Fibroblast of lung (primary cell): Measurements from ENCODE around the gene GLMP. TPM values are rescaled to one million over a fixed set of nuclear protein-coding genes. Genes with fewer than 3 reads are reported as not detected.

Source experiments
- DNase-seq, 2 donors: peaks; one replicate each; pipeline versions ENCODE4 v3.0.0 to v3.0.0-alpha.2; 2010; ENCODE audit warnings: low read depth in 2 of 2
- H2AFZ ChIP-seq: 2 replicates; pipeline ENCODE4 v1.5.1; 2012; ENCODE audit warnings: low read length, control low read depth, inconsistent platforms
- H3K27ac ChIP-seq: 2 replicates; pipeline ENCODE4 v1.5.1; 2011; ENCODE audit warnings: low read length, control low read depth; ENCODE audit not compliant: insufficient read depth
- H3K27me3 ChIP-seq: 2 replicates; pipeline ENCODE4 v1.5.1; 2011; ENCODE audit warnings: mild to moderate bottlenecking, low read length; ENCODE audit not compliant: control insufficient read depth, insufficient read depth
- H3K36me3 ChIP-seq: 2 replicates; pipeline ENCODE4 v1.5.1; 2011; ENCODE audit warnings: low read length; ENCODE audit not compliant: control insufficient read depth, insufficient read depth
- H3K4me1 ChIP-seq: 2 replicates; pipeline ENCODE4 v1.5.1; 2011; ENCODE audit warnings: low read length; ENCODE audit not compliant: control insufficient read depth, insufficient read depth; ENCODE audit errors: extremely low read depth
- H3K4me2 ChIP-seq: 2 replicates; pipeline ENCODE4 v1.5.1; 2011; ENCODE audit warnings: low read length, control low read depth; ENCODE audit not compliant: insufficient read depth; ENCODE audit errors: extremely low read depth
- H3K4me3 ChIP-seq, 4 experiments: fragments of 200-600 bp in 1 of 4; sonication (generic) in 1 of 4; replicated peaks in 1 of 4; 2 replicates each; pipeline ENCODE4 v1.5.1; 2011 to 2016; ENCODE audit warnings: low read length in 4 of 4, low read depth in 3 of 4, mild to moderate bottlenecking in 3 of 4, control low read depth in 2 of 4, inconsistent platforms in 1 of 4, mixed read lengths in 1 of 4; ENCODE audit not compliant: insufficient read depth in 1 of 4; ENCODE audit errors: control extremely low read depth in 1 of 4
- H3K79me2 ChIP-seq: 2 replicates; pipeline ENCODE4 v1.5.1; 2012; ENCODE audit warnings: mild to moderate bottlenecking, low read length, inconsistent platforms; ENCODE audit not compliant: control insufficient read depth, insufficient read depth
- H3K9ac ChIP-seq: 2 replicates; pipeline ENCODE4 v1.5.1; 2011; ENCODE audit warnings: mild to moderate bottlenecking, low read length, control low read depth; ENCODE audit not compliant: insufficient read depth
- H3K9me3 ChIP-seq: 2 replicates; pipeline ENCODE4 v1.5.1; 2012; ENCODE audit warnings: low read depth, low read length; ENCODE audit not compliant: control insufficient read depth, insufficient read depth
- H4K20me1 ChIP-seq: 2 replicates; pipeline ENCODE4 v1.5.1; 2011; ENCODE audit warnings: low read length; ENCODE audit not compliant: control insufficient read depth, insufficient read depth; ENCODE audit errors: extremely low read depth
- CTCF ChIP-seq, 2 donors: IDR thresholded peaks in 1 of 2; conservative IDR thresholded peaks in 1 of 2; 1 replicate in 1 of 2; 2 replicates in 1 of 2; pipeline ENCODE4 v1.5.1; 2011 to 2012; ENCODE audit warnings: low read length in 2 of 2, control low read depth in 1 of 2, inconsistent platforms in 1 of 2, low read depth in 1 of 2, mild to moderate bottlenecking in 1 of 2
- EZH2 ChIP-seq: IDR thresholded peaks from 2 replicates; pipeline ENCODE4 v1.5.1; 2012; ENCODE audit warnings: low read length, control low read depth, mild to moderate bottlenecking; ENCODE audit errors: missing control alignments
- polyA plus RNA-seq, 2 donors: library from polyadenylated mRNA; depleted of rRNA in 1 of 2; stranded (reverse) in 1 of 2; unstranded in 1 of 2; fragments of >200 nt; gene quantifications; 2 replicates each; pipeline ENCODE4 v1.2.1, GENCODE V29; 2011 to 2012; ENCODE audit warnings: missing spikeins in 1 of 2
- total RNA-seq: library from RNA; depleted of rRNA; stranded (reverse); fragments of >200 nt; gene quantifications from 2 replicates; pipeline ENCODE4 v1.2.1, GENCODE V29; 2014

Gene GLMP
- total and polyA plus RNA-seq, 2 donors (not counting 1 experiment from before 2014, with no cell fraction given): 40.4 to 93.5 TPM

DNA sequence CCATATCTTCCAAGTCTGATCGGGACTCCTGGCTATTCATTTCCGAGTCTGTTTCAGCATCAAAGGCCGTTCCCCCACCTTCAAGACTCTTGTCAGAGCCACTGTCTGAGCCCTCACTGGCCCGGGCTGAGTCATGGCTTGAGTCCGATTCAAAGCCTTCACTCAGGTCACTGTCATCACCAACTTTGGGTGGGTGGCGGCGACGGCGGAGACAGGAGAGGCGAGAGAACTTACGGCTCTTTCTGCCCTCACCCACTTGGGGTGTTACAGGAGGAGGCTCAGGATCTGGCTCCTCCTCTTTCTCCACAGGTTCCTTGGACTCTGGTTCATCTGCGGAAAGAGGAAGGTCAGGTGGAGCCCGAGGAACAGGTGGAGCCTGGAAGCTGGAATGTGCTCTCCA, 29.4 kb downstream of the GLMP start:
- no peak for DNase-seq
- H3K36me3 ChIP-seq: peaks cover 36% of the 10 kb centered on the region
- no peaks in the 10 kb centered on the region for H3K9me3 ChIP-seq
- TF ChIP-seq EZH2 (no peak), CTCF (conservative IDR thresholded peaks at IDR 0.05 in 1 of 2, IDR thresholded peaks at IDR 0.05 in 1 of 2; ENCODE audit: low read depth in 1 of 2, low read length in 2 of 2) (no peak)
- H3K4me2 ChIP-seq: no peak overlapping the region
- no peaks in the 10 kb centered on the region for H3K79me2 ChIP-seq
- H3K9ac ChIP-seq: no peak overlapping the region
- H3K4me3 ChIP-seq: no peak overlapping the region
- H3K27me3 ChIP-seq: no peaks in the 10 kb centered on the region
- H4K20me1 ChIP-seq: peaks cover 2% of the 10 kb centered on the region
- H2AFZ ChIP-seq: no peak overlapping the region
- peaks cover 11% of the 10 kb centered on the region for H3K4me1 ChIP-seq
- H3K27ac ChIP-seq: no peak overlapping the region

- no peak overlapping the region for H2AFZ ChIP-seq
- H4K20me1 ChIP-seq: peaks cover 2% of the 10 kb centered on the region
- H3K9me3 ChIP-seq: no peaks in the 10 kb centered on the region
- TF ChIP-seq CTCF (conservative IDR thresholded peaks at IDR 0.05 in 1 of 2, IDR thresholded peaks at IDR 0.05 in 1 of 2; ENCODE audit: low read depth in 1 of 2, low read length in 2 of 2) (no peak), EZH2 (no peak)
- no peak overlapping the region for H3K4me3 ChIP-seq
- no peaks in the 10 kb centered on the region for H3K27me3 ChIP-seq
- DNase-seq: no peak
- peaks cover 11% of the 10 kb centered on the region for H3K4me1 ChIP-seq
- H3K27ac ChIP-seq: peak overlapping the region; percentile 32
- peaks cover 50% of the 10 kb centered on the region for H3K36me3 ChIP-seq
- H3K4me2 ChIP-seq: no peak overlapping the region
- no peaks in the 10 kb centered on the region for H3K79me2 ChIP-seq
- H3K9ac ChIP-seq: no peak overlapping the region
Measured at GRCh38 chr1:156263288-156263655, 32.2 kb downstream of the GLMP start.

DNA sequence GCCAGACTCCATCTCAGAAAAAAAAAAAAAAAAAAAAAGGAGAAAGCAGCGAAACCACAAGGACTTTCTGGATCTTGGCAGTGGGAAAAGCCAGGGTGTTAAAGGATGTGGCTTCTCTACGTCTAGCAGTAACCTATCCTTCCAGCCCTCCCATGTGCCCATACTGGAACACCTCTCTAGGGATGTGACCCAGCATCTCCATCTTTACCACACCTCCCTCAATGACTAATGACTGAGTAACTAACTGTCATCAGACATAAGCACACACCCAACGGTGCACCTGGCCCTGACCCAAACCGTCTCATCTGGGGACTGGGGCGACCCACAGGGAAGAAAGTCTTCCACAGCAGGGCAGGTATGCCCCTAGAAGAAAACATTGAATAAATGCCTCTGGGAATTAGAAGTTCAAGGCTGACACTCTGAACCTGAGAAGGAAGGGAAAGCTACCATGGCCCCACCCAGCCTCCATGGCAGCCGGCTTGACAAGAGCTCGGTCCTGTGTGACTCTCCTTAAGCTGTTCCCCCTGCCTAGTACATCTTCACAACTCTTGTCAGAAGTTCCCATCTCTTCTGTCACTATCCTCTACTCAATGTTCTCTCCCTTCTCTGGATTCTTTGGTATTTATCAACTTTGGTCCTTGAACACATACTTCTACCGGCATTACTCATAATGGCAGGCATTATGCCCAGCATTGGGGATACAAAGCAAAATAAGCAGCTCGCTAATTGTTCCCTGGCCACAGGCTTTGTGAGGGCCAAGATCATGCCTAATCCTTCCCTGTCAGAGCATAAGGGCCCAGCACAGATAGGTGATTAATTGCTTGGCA, 32.8 kb downstream of the GLMP start:
- peak; percentile 58 to 94 for DNase-seq
- Histone ChIP-seq H3K4me1 (peaks cover 11% of the 10 kb centered on the region), H3K4me2 (peak overlapping the region; percentile 35), H4K20me1 (peaks cover 2% of the 10 kb centered on the region), H3K79me2 (no peaks in the 10 kb centered on the region), H3K4me3 (no peak overlapping the region), H3K27me3 (no peaks in the 10 kb centered on the region), H3K9me3 (no peaks in the 10 kb centered on the region), H3K27ac (peak overlapping the region; percentile 69), H3K36me3 (peaks cover 50% of the 10 kb centered on the region), H2AFZ (no peak overlapping the region), H3K9ac (no peak overlapping the region)
- TF ChIP-seq CTCF (conservative IDR thresholded peaks at IDR 0.05 in 1 of 2, IDR thresholded peaks at IDR 0.05 in 1 of 2; ENCODE audit: low read depth in 1 of 2, low read length in 2 of 2): no peak
- no peak for TF ChIP-seq EZH2
